Measurements from ENCODE around the gene HAUS3. TPM values are rescaled to one million over a fixed set of nuclear protein-coding genes. Genes with fewer than 3 reads are reported as not detected.
A peak's percentile ranks its signal among the peaks of the same experiment; 100 is the strongest.

Gene HAUS3
- total and polyA plus RNA-seq, 2 of the 13 experiments (the other 11 are each of a cell fraction or from before 2014, with no cell fraction given): 3.9 to 12.6 TPM

GRCh38 chr4:2241410-2242353 lies at the start of gene HAUS3, which contains the start of gene POLN (continued):
- TF ChIP-seq RBFOX2 (IDR thresholded peaks at IDR 0.05; ENCODE audit: low read depth, low read length) (peak; percentile 80), TFE3 (CRISPR knock-in tag; IDR thresholded peaks at IDR 0.05) (no peak; the same call in 1 of the 2 replicates), KDM3A (CRISPR knock-in tag; IDR thresholded peaks at IDR 0.05; ENCODE audit: low read depth) (peak; percentile 72; the same call in 1 of the 2 replicates), MYPOP (CRISPR knock-in tag; IDR thresholded peaks at IDR 0.05) (peak; percentile 87), SMYD3 (CRISPR knock-in tag; IDR thresholded peaks at IDR 0.05) (no peak), THYN1 (CRISPR knock-in tag; IDR thresholded peaks at IDR 0.05; ENCODE audit: borderline replicate concordance, low read depth) (no peak), IRF2 (CRISPR knock-in tag; IDR thresholded peaks at IDR 0.05) (peak; percentile 54), YY1 (IDR thresholded peaks at IDR 0.05; ENCODE audit: insufficient read depth, insufficient replicate concordance, low read depth, low read length) (no peak), ZNF574 (CRISPR knock-in tag; IDR thresholded peaks at IDR 0.05) (peak; percentile 36; the same call in 1 of the 2 replicates), ZNF678 (CRISPR knock-in tag; IDR thresholded peaks at IDR 0.05) (no peak), FOXO1 (CRISPR knock-in tag; IDR thresholded peaks at IDR 0.05) (no peak), NCOA2 (CRISPR knock-in tag; IDR thresholded peaks at IDR 0.05) (0 out of 2 replicates have a peak, but pooled peaks have one; percentile 23), ZBTB49 (CRISPR knock-in tag; IDR thresholded peaks at IDR 0.05; ENCODE audit: borderline replicate concordance) (no peak), ZNF34 (CRISPR knock-in tag; IDR thresholded peaks at IDR 0.05; ENCODE audit: borderline replicate concordance) (no peak), ARID2 (CRISPR knock-in tag; IDR thresholded peaks at IDR 0.05; ENCODE audit: borderline replicate concordance) (no peak), ZBTB1 (CRISPR knock-in tag; IDR thresholded peaks at IDR 0.05; ENCODE audit: borderline replicate concordance) (no peak), ZBTB44 (CRISPR knock-in tag; IDR thresholded peaks at IDR 0.05) (no peak), ZNF205 (CRISPR knock-in tag; IDR thresholded peaks at IDR 0.05) (no peak), FOXP1 (IDR thresholded peaks at IDR 0.05) (no peak), FOXP1 (CRISPR knock-in tag; IDR thresholded peaks at IDR 0.05) (no peak)

Data from HepG2 (cell line).